Osteocyte (in vitro differentiated cells): ENCODE data around the gene MDM2. TPM values are rescaled to one million over a fixed set of nuclear protein-coding genes. Genes with fewer than 3 reads are reported as not detected.

ENCODE experiments used
- DNase-seq: peaks from one replicate; pipeline ENCODE4 v3.0.0; 2021; ENCODE audit warnings: mixed read lengths; ENCODE audit not compliant: unreplicated experiment; ENCODE audit errors: extremely low spot score
- H3K27ac Mint-ChIP-seq: one replicate; pipeline ENCODE4 v1.8.0; 2021; ENCODE audit warnings: mild to moderate bottlenecking, mixed read lengths; ENCODE audit not compliant: unreplicated experiment
- H3K27me3 Mint-ChIP-seq: one replicate; pipeline ENCODE4 v1.8.0; 2021; ENCODE audit warnings: mixed read lengths; ENCODE audit not compliant: unreplicated experiment
- H3K36me3 Mint-ChIP-seq: one replicate; pipeline ENCODE4 v1.8.0; 2021; ENCODE audit warnings: mixed read lengths; ENCODE audit not compliant: unreplicated experiment
- H3K4me1 Mint-ChIP-seq: one replicate; pipeline ENCODE4 v1.8.0; 2021; ENCODE audit warnings: mixed read lengths; ENCODE audit not compliant: unreplicated experiment
- H3K4me3 Mint-ChIP-seq: one replicate; pipeline ENCODE4 v1.8.0; 2021; ENCODE audit warnings: mild to moderate bottlenecking, moderate library complexity, mixed read lengths; ENCODE audit not compliant: unreplicated experiment
- H3K9me3 Mint-ChIP-seq: one replicate; pipeline ENCODE4 v1.8.0; 2021; ENCODE audit warnings: mixed read lengths; ENCODE audit not compliant: unreplicated experiment
- CTCF ChIP-seq: fragments of 200-600 bp; sonication (generic); IDR thresholded peaks from 2 replicates; pipeline ENCODE4 v1.5.0; 2021; ENCODE audit warnings: antibody characterized with exemption, mild to moderate bottlenecking, moderate library complexity
- total RNA-seq: library from RNA; stranded (reverse); gene quantifications from 2 replicates; pipeline ENCODE4 v1.2.1, GENCODE V29; 2021

MDM2 gene
- total RNA-seq, 1 donor from 2014 or later = 131 TPM

GRCh38 chr12:68885381-68885780, 77.4 kb downstream of the MDM2 start:
- no peaks in the 10 kb centered on the region for H3K36me3 Mint-ChIP-seq
- no peak overlapping the region for H3K27ac Mint-ChIP-seq
- no peaks in the 10 kb centered on the region for H3K9me3 Mint-ChIP-seq
- TF ChIP-seq CTCF = no peak
- H3K27me3 Mint-ChIP-seq = peaks cover 20% of the 10 kb centered on the region
- H3K4me1 Mint-ChIP-seq = no peaks in the 10 kb centered on the region
- H3K4me3 Mint-ChIP-seq = no peak overlapping the region
- DNase-seq = peak; percentile 15

- Mint-ChIP-seq H3K9me3 (no peaks in the 10 kb centered on the region), H3K4me1 (no peaks in the 10 kb centered on the region), H3K4me3 (no peak overlapping the region), H3K27ac (no peak overlapping the region), H3K36me3 (no peaks in the 10 kb centered on the region), H3K27me3 (peaks cover 24% of the 10 kb centered on the region)
- no peak for TF ChIP-seq CTCF
- peak; percentile 13 for DNase-seq
Observed at GRCh38 chr12:68886636-68887572, 78.9 kb downstream of the MDM2 start.

- Mint-ChIP-seq H3K9me3 (no peaks in the 10 kb centered on the region), H3K27me3 (peaks cover 24% of the 10 kb centered on the region), H3K4me3 (no peak overlapping the region), H3K36me3 (no peaks in the 10 kb centered on the region), H3K4me1 (no peaks in the 10 kb centered on the region), H3K27ac (no peak overlapping the region)
- DNase-seq = no peak
- no peak for TF ChIP-seq CTCF
Observed at GRCh38 chr12:68887641-68888040, 79.7 kb downstream of the MDM2 start.

- Mint-ChIP-seq H3K27ac (no peak overlapping the region), H3K27me3 (peaks cover 21% of the 10 kb centered on the region), H3K36me3 (no peaks in the 10 kb centered on the region), H3K4me1 (no peaks in the 10 kb centered on the region), H3K9me3 (no peaks in the 10 kb centered on the region), H3K4me3 (no peak overlapping the region)
- no peak for TF ChIP-seq CTCF
- no peak for DNase-seq
Observed at GRCh38 chr12:68888243-68888642, 80.3 kb downstream of the MDM2 start.

- no peaks in the 10 kb centered on the region for H3K36me3 Mint-ChIP-seq
- peak; percentile 59 for DNase-seq
- H3K27me3 Mint-ChIP-seq = peaks cover 18% of the 10 kb centered on the region
- no peaks in the 10 kb centered on the region for H3K9me3 Mint-ChIP-seq
- no peak overlapping the region for H3K27ac Mint-ChIP-seq
- H3K4me1 Mint-ChIP-seq = no peaks in the 10 kb centered on the region
- H3K4me3 Mint-ChIP-seq = no peak overlapping the region
- TF ChIP-seq CTCF = no peak
Observed at GRCh38 chr12:68890701-68891113, 82.7 kb downstream of the MDM2 start.
